K562 (cell line): Measurements from ENCODE around the gene CTDSPL. TPM values are rescaled to one million over a fixed set of nuclear protein-coding genes. Genes with fewer than 3 reads are reported as not detected.

Source experiments
- GABPB1 ChIP-seq: sonication (generic); formaldehyde crosslinking; IDR thresholded peaks from 2 replicates; pipeline ENCODE4 v1.8.0; 2022; ENCODE audit warnings: mild to moderate bottlenecking, missing genetic modification reagents
- GTF2F1 ChIP-seq: IDR thresholded peaks from 2 replicates; pipeline ENCODE4 v1.6.1; 2011; ENCODE audit warnings: low read depth, low read length, improper control_type of control experiment
- KLF16 ChIP-seq: IDR thresholded peaks from 2 replicates; pipeline ENCODE4 v1.6.1; 2016; ENCODE audit warnings: antibody characterized with exemption
- MYBL2 ChIP-seq, 2 experiments: fragments of 450-650 bp in 1 of 2; sonication (generic) in 1 of 2; formaldehyde crosslinking in 1 of 2; IDR thresholded peaks; 2 replicates each; pipeline versions ENCODE4 v1.6.1 to v1.8.1; 2017 to 2022; ENCODE audit warnings: borderline replicate concordance in 1 of 2, inconsistent platforms in 1 of 2, low read depth in 1 of 2, mild to moderate bottlenecking in 1 of 2, missing genetic modification reagents in 1 of 2, moderate library complexity in 1 of 2
- MYNN ChIP-seq, 2 experiments: sonication (generic); formaldehyde crosslinking in 1 of 2; IDR thresholded peaks; 2 replicates each; pipeline versions ENCODE4 v1.5.0 to v1.6.1; 2016 to 2020; ENCODE audit warnings: antibody characterized with exemption in 1 of 2, missing genetic modification reagents in 1 of 2
- SAP30 ChIP-seq: fragments of 200-600 bp; sonication (generic); IDR thresholded peaks from 2 replicates; pipeline ENCODE4 v1.6.1; 2012; ENCODE audit warnings: borderline replicate concordance, low read depth, mild to moderate bottlenecking, moderate library complexity, low read length, control low read depth, inconsistent platforms; ENCODE audit not compliant: insufficient read depth, poor library complexity, severe bottlenecking
- SMAD4 ChIP-seq: fragments of 250-450 bp; sonication (Bioruptor Pico); conservative IDR thresholded peaks from 2 replicates; pipeline ENCODE4 v1.8.0; 2021; ENCODE audit warnings: inconsistent platforms, mild to moderate bottlenecking, moderate library complexity
- ZBTB17 ChIP-seq: fragments of 450-650 bp; formaldehyde crosslinking; IDR thresholded peaks from 2 replicates; pipeline ENCODE4 v1.4.0; 2020; ENCODE audit warnings: mild to moderate bottlenecking
- ZNF384 ChIP-seq: IDR thresholded peaks from 2 replicates; pipeline ENCODE4 v1.6.1; 2012; ENCODE audit warnings: low read depth, low read length, improper control_type of control experiment
- ZNF707 ChIP-seq: fragments of 250-450 bp; sonication (Bioruptor Pico); conservative IDR thresholded peaks from 2 replicates; pipeline ENCODE4 v1.8.0; 2022; ENCODE audit warnings: inconsistent platforms, mild to moderate bottlenecking, moderate library complexity
- polyA plus RNA-seq, 8 experiments: library from polyadenylated mRNA; depleted of rRNA in 4 of 8; stranded (reverse) in 5 of 8; unstranded in 3 of 8; fragments of >200 nt; fragmentation: Nextera tagmentation in 2 of 8; fragmentation: Illumina TruSeq in 1 of 8; extraction: Ambion mirVana in 2 of 8; extraction: Trizol in 1 of 8; gene quantifications; 2 replicates each; pipeline versions ENCODE4 v1.2.1 to v1.2.3, GENCODE V29; 2011 to 2014; ENCODE audit warnings: inconsistent platforms in 1 of 8, missing spikeins in 1 of 8
- total RNA-seq, 7 experiments: library from RNA; depleted of rRNA in 6 of 7; stranded (reverse); fragments of >200 nt in 6 of 7; fragmentation: Illumina TruSeq in 2 of 7; extraction: Trizol in 2 of 7; gene quantifications; 2 replicates each; pipeline versions ENCODE4 v1.2.1 to v1.2.3, GENCODE V29; 2011 to 2021; ENCODE audit warnings: low replicate concordance in 1 of 7
- TF ChIP-seq, protein P1 (sequence below): sonication (generic); formaldehyde crosslinking; IDR thresholded peaks from 2 replicates; pipeline ENCODE4 v1.8.0; 2022; ENCODE audit warnings: mild to moderate bottlenecking, missing genetic modification reagents
- TF ChIP-seq, protein P2 (sequence below): fragments of 450-650 bp; IDR thresholded peaks from 2 replicates; pipeline ENCODE4 v1.6.1; 2016; ENCODE audit warnings: missing biosample characterization, missing genetic modification characterization
- TF ChIP-seq, protein P3 (sequence below): fragments of 450-650 bp; IDR thresholded peaks from 2 replicates; pipeline ENCODE4 v1.6.1; 2018; ENCODE audit not compliant: partially characterized antibody
- TF ChIP-seq, protein P4 (sequence below): fragments of 450-650 bp; IDR thresholded peaks from 2 replicates; pipeline ENCODE4 v1.6.1; 2014; ENCODE audit warnings: low read depth, mild to moderate bottlenecking, moderate library complexity, borderline replicate concordance
- TF ChIP-seq, protein P5 (sequence below), 2 experiments: fragments of 450-650 bp; conservative IDR thresholded peaks; 2 replicates each; pipeline ENCODE4 v1.6.1; 2017; ENCODE audit warnings: mild to moderate bottlenecking in 2 of 2, moderate library complexity in 2 of 2

CTDSPL gene
- total and polyA plus RNA-seq, 9 of the 15 experiments (the other 6 are each of a cell fraction or from before 2014, with no cell fraction given), result 5.1 to 19.3 (median 11.3) TPM

DNA sequence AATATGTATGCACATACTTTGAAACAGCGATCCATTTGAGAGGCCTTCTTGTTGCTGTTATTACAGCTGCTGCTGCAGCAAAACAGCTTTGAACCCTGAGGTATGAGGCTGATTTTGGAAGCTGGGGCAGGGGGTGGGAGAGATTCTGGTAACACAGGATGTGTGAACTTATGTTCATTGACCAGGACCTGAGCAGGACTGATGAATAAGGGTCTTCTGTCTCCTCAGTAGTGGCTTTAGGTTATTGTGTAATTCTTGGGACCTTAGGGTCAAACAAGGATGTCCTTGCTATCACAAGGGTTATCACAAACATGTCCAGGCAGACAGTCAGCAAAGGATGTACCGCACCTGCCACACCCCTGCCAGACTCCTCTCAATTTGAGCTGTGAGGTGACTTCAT, 41.6 kb downstream of the CTDSPL start (continued):
- TF ChIP-seq, protein P1, sequence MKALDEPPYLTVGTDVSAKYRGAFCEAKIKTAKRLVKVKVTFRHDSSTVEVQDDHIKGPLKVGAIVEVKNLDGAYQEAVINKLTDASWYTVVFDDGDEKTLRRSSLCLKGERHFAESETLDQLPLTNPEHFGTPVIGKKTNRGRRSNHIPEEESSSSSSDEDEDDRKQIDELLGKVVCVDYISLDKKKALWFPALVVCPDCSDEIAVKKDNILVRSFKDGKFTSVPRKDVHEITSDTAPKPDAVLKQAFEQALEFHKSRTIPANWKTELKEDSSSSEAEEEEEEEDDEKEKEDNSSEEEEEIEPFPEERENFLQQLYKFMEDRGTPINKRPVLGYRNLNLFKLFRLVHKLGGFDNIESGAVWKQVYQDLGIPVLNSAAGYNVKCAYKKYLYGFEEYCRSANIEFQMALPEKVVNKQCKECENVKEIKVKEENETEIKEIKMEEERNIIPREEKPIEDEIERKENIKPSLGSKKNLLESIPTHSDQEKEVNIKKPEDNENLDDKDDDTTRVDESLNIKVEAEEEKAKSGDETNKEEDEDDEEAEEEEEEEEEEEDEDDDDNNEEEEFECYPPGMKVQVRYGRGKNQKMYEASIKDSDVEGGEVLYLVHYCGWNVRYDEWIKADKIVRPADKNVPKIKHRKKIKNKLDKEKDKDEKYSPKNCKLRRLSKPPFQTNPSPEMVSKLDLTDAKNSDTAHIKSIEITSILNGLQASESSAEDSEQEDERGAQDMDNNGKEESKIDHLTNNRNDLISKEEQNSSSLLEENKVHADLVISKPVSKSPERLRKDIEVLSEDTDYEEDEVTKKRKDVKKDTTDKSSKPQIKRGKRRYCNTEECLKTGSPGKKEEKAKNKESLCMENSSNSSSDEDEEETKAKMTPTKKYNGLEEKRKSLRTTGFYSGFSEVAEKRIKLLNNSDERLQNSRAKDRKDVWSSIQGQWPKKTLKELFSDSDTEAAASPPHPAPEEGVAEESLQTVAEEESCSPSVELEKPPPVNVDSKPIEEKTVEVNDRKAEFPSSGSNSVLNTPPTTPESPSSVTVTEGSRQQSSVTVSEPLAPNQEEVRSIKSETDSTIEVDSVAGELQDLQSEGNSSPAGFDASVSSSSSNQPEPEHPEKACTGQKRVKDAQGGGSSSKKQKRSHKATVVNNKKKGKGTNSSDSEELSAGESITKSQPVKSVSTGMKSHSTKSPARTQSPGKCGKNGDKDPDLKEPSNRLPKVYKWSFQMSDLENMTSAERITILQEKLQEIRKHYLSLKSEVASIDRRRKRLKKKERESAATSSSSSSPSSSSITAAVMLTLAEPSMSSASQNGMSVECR (CRISPR knock-in tag), result no peak
- no peak for TF ChIP-seq GTF2F1
- no peak for TF ChIP-seq ZNF707 (CRISPR knock-in tag)
- TF ChIP-seq MYBL2 (IDR thresholded peaks at IDR 0.05; ENCODE audit: low read depth), result no peak
- TF ChIP-seq MYBL2 (CRISPR knock-in tag; IDR thresholded peaks at IDR 0.05; ENCODE audit: borderline replicate concordance), result no peak
- no peak for TF ChIP-seq ZNF384
- no peak for TF ChIP-seq GABPB1
- no peak for TF ChIP-seq ZBTB17 (CRISPR knock-in tag)
- TF ChIP-seq SAP30, result no peak
- no peak for TF ChIP-seq MYNN (IDR thresholded peaks at IDR 0.05)
- no peak for TF ChIP-seq MYNN (CRISPR knock-in tag; IDR thresholded peaks at IDR 0.05)
- TF ChIP-seq, protein P2, sequence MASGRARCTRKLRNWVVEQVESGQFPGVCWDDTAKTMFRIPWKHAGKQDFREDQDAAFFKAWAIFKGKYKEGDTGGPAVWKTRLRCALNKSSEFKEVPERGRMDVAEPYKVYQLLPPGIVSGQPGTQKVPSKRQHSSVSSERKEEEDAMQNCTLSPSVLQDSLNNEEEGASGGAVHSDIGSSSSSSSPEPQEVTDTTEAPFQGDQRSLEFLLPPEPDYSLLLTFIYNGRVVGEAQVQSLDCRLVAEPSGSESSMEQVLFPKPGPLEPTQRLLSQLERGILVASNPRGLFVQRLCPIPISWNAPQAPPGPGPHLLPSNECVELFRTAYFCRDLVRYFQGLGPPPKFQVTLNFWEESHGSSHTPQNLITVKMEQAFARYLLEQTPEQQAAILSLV (tag), result no peak
- TF ChIP-seq, protein P3, sequence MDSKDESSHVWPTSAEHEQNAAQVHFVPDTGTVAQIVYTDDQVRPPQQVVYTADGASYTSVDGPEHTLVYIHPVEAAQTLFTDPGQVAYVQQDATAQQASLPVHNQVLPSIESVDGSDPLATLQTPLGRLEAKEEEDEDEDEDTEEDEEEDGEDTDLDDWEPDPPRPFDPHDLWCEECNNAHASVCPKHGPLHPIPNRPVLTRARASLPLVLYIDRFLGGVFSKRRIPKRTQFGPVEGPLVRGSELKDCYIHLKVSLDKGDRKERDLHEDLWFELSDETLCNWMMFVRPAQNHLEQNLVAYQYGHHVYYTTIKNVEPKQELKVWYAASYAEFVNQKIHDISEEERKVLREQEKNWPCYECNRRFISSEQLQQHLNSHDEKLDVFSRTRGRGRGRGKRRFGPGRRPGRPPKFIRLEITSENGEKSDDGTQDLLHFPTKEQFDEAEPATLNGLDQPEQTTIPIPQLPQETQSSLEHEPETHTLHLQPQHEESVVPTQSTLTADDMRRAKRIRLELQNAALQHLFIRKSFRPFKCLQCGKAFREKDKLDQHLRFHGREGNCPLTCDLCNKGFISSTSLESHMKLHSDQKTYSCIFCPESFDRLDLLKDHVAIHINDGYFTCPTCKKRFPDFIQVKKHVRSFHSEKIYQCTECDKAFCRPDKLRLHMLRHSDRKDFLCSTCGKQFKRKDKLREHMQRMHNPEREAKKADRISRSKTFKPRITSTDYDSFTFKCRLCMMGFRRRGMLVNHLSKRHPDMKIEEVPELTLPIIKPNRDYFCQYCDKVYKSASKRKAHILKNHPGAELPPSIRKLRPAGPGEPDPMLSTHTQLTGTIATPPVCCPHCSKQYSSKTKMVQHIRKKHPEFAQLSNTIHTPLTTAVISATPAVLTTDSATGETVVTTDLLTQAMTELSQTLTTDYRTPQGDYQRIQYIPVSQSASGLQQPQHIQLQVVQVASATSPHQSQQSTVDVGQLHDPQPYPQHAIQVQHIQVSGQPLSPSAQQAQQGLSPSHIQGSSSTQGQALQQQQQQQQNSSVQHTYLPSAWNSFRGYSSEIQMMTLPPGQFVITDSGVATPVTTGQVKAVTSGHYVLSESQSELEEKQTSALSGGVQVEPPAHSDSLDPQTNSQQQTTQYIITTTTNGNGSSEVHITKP, result no peak
- 0 out of 2 replicates have a peak, but pooled peaks have one; percentile 17 for TF ChIP-seq SMAD4 (CRISPR knock-in tag)
- TF ChIP-seq, protein P4, sequence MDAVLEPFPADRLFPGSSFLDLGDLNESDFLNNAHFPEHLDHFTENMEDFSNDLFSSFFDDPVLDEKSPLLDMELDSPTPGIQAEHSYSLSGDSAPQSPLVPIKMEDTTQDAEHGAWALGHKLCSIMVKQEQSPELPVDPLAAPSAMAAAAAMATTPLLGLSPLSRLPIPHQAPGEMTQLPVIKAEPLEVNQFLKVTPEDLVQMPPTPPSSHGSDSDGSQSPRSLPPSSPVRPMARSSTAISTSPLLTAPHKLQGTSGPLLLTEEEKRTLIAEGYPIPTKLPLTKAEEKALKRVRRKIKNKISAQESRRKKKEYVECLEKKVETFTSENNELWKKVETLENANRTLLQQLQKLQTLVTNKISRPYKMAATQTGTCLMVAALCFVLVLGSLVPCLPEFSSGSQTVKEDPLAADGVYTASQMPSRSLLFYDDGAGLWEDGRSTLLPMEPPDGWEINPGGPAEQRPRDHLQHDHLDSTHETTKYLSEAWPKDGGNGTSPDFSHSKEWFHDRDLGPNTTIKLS, result no peak
- TF ChIP-seq KLF16, result no peak
- TF ChIP-seq, protein P5, sequence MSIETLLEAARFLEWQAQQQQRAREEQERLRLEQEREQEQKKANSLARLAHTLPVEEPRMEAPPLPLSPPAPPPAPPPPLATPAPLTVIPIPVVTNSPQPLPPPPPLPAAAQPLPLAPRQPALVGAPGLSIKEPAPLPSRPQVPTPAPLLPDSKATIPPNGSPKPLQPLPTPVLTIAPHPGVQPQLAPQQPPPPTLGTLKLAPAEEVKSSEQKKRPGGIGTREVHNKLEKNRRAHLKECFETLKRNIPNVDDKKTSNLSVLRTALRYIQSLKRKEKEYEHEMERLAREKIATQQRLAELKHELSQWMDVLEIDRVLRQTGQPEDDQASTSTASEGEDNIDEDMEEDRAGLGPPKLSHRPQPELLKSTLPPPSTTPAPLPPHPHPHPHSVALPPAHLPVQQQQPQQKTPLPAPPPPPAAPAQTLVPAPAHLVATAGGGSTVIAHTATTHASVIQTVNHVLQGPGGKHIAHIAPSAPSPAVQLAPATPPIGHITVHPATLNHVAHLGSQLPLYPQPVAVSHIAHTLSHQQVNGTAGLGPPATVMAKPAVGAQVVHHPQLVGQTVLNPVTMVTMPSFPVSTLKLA (conservative IDR thresholded peaks at IDR 0.05), result no peak
